Vagina (tissue), 2 donors: ENCODE data around the gene CSNK2A2.

Experiments used
- POLR2A ChIP-seq, 2 donors: fragments of 450-650 bp; IDR thresholded peaks; one replicate each; pipeline ENCODE4 v1.6.1; 2017; ENCODE audit warnings: antibody characterized with exemption in 2 of 2, mild to moderate bottlenecking in 2 of 2, moderate library complexity in 2 of 2
- TF ChIP-seq, protein P1 (sequence below), 3 experiments: fragments of 450-650 bp in 2 of 3; fragments of 200-600 bp in 1 of 3; sonication (generic) in 1 of 3; IDR thresholded peaks; one replicate each; pipeline ENCODE4 v1.5.1; 2017 to 2019; ENCODE audit warnings: antibody characterized with exemption in 3 of 3, mild to moderate bottlenecking in 2 of 3, moderate library complexity in 2 of 3

DNA sequence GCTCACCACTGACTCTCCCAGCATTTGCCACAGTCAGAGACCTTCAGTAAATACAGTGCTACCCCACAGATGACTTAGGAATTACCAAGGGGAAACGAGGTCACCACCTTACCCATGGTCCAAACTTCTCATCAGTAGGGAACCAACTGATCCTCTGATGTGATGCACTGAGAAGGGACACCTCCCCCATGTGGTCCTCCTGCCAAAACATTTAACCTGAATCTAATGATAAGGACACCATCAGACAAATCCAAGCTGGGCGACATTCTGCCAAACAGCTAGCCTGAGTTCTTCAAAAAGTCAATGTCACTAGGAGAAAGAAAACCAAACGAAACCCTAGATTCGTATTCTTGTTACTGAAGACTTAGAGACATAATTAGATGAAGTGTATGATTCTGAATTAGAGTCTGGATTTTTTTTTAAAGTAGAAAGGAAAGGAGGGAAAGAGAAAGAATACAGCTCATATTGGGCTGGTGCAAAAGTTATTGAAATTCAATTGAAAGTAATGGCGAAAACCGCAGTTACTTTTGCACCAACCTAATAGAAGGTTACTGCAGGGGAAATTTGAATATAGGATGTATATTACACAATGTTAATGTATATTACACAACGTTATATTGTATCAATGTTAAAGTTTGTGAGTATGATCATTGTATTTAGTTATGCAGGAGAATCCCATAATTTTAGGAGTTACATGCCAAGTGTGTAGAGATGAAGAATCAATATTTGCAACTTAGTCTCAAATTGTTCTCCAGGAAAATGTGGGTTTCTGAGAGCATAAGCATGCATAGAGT, 2.3 kb upstream of the CSNK2A2 start:
- TF ChIP-seq, protein P1, sequence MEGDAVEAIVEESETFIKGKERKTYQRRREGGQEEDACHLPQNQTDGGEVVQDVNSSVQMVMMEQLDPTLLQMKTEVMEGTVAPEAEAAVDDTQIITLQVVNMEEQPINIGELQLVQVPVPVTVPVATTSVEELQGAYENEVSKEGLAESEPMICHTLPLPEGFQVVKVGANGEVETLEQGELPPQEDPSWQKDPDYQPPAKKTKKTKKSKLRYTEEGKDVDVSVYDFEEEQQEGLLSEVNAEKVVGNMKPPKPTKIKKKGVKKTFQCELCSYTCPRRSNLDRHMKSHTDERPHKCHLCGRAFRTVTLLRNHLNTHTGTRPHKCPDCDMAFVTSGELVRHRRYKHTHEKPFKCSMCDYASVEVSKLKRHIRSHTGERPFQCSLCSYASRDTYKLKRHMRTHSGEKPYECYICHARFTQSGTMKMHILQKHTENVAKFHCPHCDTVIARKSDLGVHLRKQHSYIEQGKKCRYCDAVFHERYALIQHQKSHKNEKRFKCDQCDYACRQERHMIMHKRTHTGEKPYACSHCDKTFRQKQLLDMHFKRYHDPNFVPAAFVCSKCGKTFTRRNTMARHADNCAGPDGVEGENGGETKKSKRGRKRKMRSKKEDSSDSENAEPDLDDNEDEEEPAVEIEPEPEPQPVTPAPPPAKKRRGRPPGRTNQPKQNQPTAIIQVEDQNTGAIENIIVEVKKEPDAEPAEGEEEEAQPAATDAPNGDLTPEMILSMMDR (IDR thresholded peaks at IDR 0.05), result no peak
- TF ChIP-seq POLR2A (IDR thresholded peaks at IDR 0.05), result no peak
